Measurements from ENCODE around the gene CSTPP1.

- no peak for TF ChIP-seq CTCF (IDR thresholded peaks at IDR 0.05)
- no peak for TF ChIP-seq POLR2A (IDR thresholded peaks at IDR 0.05)
Measured at GRCh38 chr11:47061429-47062178, 125.0 kb downstream of the CSTPP1 start.

All from right lobe of liver (tissue), 4 donors.